ENCODE results near the gene NOS3. TPM values are rescaled to one million over a fixed set of nuclear protein-coding genes. Genes with fewer than 3 reads are reported as not detected.

NOS3 gene
- total RNA-seq, 1 experiment from 2014 or later = 0.66 TPM

DNA sequence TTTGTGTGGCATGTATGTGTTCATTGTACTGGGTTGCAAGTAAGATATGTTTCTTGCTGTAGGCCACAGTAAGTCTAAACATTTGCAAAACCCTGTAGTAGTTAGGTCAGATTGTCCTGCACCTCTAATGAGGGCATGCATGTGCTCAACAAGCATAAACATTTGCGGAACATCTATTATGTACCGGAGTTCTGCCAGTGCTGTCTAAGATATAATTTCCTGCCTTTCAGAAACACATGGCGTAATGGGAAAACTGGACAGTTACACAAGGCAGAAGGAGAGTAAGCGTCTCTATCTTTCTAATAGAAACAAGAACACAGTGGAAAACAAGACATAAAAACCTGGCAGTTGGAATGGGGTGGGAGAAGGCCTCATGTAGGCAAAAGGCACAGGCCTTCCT lies 40.2 kb downstream of the NOS3 start:
- intact Hi-C loops (cut with micrococcal nuclease) = no loop called here
- ChIA-PET CTCF (no interaction called here), POLR2A (ENCODE audit: unreplicated experiment) (no interaction called here)
- no peaks in the 10 kb centered on the region; the same call in 1 of the 2 replicates for H3K36me3 ChIP-seq (ENCODE audit: low read depth, low read length)
- TF ChIP-seq EZH2phosphoT487 (IDR thresholded peaks at IDR 0.05; ENCODE audit: borderline replicate concordance, low read length) = no peak
- no peak for TF ChIP-seq EZH2 (IDR thresholded peaks at IDR 0.05; ENCODE audit: low read length, unreplicated experiment)
- no peak for TF ChIP-seq CTCF (conservative IDR thresholded peaks at IDR 0.05; ENCODE audit: low read depth, low read length)
- H3K27me3 ChIP-seq (ENCODE audit: low read length) = no peaks in the 10 kb centered on the region
- ATAC-seq (no peak), DNase-seq (no peak)
- H3K4me1 ChIP-seq (ENCODE audit: insufficient read depth, low read length) = peaks cover 26% of the 10 kb centered on the region
- H3K9me3 ChIP-seq (ENCODE audit: low read length) = no peaks in the 10 kb centered on the region
- no peaks in the 10 kb centered on the region for H3K9me2 ChIP-seq (replicated peaks; ENCODE audit: low read length)
- no peaks in the 10 kb centered on the region for H4K20me1 ChIP-seq (ENCODE audit: low read length)
- no peak overlapping the region for H3K9ac ChIP-seq (ENCODE audit: low read length)
- no TSS peak for BruUV-seq (replicated peaks)
- H2AFZ ChIP-seq (ENCODE audit: low read length) = no peak overlapping the region
- H3F3A ChIP-seq (ENCODE audit: low read length, unreplicated experiment) = no peaks in the 10 kb centered on the region
- H3K79me2 ChIP-seq (ENCODE audit: low read length) = peaks cover 24% of the 10 kb centered on the region
- H3K27ac ChIP-seq (ENCODE audit: low read length) = no peak overlapping the region
- no peak overlapping the region for H3K4me3 ChIP-seq (ENCODE audit: low read length)
- no peak overlapping the region for H3K4me2 ChIP-seq (ENCODE audit: low read length)

DNA sequence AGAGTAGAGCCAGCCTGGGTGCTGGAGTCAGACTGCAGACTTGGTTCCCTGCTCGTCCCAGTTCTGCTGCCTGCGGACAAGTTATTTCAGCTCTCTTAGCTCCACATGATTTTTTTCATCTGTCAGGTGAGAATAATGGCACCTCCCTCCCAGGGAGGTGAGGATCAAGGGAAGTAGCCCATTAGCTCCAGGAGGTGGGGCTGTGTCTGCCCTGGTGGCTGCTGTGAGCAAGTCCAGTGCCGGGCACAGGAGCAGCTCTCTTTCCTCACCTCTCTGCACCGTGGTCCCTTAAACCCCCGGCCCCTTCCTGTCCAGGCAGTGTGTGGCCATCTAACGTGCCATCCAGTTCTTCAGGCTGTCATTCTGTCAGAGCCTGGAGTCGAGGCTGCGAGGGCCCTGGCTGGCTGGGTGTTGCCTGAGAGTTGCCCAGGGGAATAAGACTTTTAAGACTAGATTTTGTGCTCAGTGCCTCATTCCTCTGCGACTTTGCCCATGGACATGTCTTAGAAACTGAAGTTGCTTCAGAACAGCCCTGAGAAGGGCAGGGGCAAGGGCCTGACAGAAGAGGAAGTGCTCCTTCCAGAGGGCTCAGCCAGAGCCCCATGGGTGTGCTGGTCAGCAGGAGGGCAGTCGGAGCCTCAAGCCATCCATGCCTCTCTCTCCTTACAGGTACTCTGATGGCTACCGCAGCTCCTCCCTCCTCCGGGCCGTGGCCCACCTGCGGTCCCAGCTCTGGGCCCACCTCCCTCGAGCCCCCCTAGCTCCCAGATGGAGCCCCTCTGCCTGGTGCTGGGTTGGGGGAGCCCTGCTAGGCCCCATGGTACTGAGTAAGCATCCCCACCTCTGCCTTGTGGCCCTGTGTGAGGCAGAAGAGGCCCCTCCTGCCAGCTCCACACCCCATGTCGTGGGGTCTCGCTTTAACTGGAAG lies 42.4 kb downstream of the NOS3 start:
- no peak for ATAC-seq
- Histone ChIP-seq H3K4me2 (ENCODE audit: low read length) (no peak overlapping the region), H3K36me3 (ENCODE audit: low read depth, low read length) (no peaks in the 10 kb centered on the region; the same call in 1 of the 2 replicates), H3K9me2 (replicated peaks; ENCODE audit: low read length) (no peaks in the 10 kb centered on the region), H3K79me2 (ENCODE audit: low read length) (peaks cover 24% of the 10 kb centered on the region), H3K9ac (ENCODE audit: low read length) (no peak overlapping the region), H3K4me3 (ENCODE audit: low read length) (no peak overlapping the region), H3F3A (ENCODE audit: low read length, unreplicated experiment) (no peaks in the 10 kb centered on the region), H2AFZ (ENCODE audit: low read length) (no peak overlapping the region), H3K9me3 (ENCODE audit: low read length) (no peaks in the 10 kb centered on the region), H4K20me1 (ENCODE audit: low read length) (no peaks in the 10 kb centered on the region), H3K4me1 (ENCODE audit: insufficient read depth, low read length) (peaks cover 9% of the 10 kb centered on the region), H3K27me3 (ENCODE audit: low read length) (no peaks in the 10 kb centered on the region), H3K27ac (ENCODE audit: low read length) (no peak overlapping the region)
- ChIA-PET POLR2A (ENCODE audit: unreplicated experiment) (no interaction called here), CTCF (interaction anchor here (0.7 kb wide), 1 partner anchor 70 kb away, joined by 9 read pairs; no protein-coding TSS in a partner anchor)
- intact Hi-C loops (cut with micrococcal nuclease) = no loop called here
- DNase-seq = no peak
- TF ChIP-seq EZH2 (IDR thresholded peaks at IDR 0.05; ENCODE audit: low read length, unreplicated experiment) (no peak), CTCF (conservative IDR thresholded peaks at IDR 0.05; ENCODE audit: low read depth, low read length) (peak; percentile 29; the same call in 1 of the 2 replicates)
- no TSS peak for BruUV-seq (replicated peaks)

GRCh38 chr7:151033864-151034249 lies 43.0 kb downstream of the NOS3 start:
- H3K9ac ChIP-seq (ENCODE audit: low read length) = no peak overlapping the region
- peaks cover 22% of the 10 kb centered on the region for H3K79me2 ChIP-seq (ENCODE audit: low read length)
- ATAC-seq = no peak
- no peak overlapping the region for H3K4me2 ChIP-seq (ENCODE audit: low read length)
- intact Hi-C loops (cut with micrococcal nuclease) = no loop called here
- H4K20me1 ChIP-seq (ENCODE audit: low read length) = no peaks in the 10 kb centered on the region
- H3K9me2 ChIP-seq (replicated peaks; ENCODE audit: low read length) = no peaks in the 10 kb centered on the region
- H3K36me3 ChIP-seq (ENCODE audit: low read depth, low read length) = no peaks in the 10 kb centered on the region; the same call in 1 of the 2 replicates
- peaks cover 15% of the 10 kb centered on the region for H3K4me1 ChIP-seq (ENCODE audit: insufficient read depth, low read length)
- no peak for TF ChIP-seq EZH2phosphoT487 (IDR thresholded peaks at IDR 0.05; ENCODE audit: borderline replicate concordance, low read length)
- no peak for TF ChIP-seq CTCF (conservative IDR thresholded peaks at IDR 0.05; ENCODE audit: low read depth, low read length)
- no peak for TF ChIP-seq EZH2 (IDR thresholded peaks at IDR 0.05; ENCODE audit: low read length, unreplicated experiment)
- BruUV-seq (replicated peaks) = no TSS peak
- H2AFZ ChIP-seq (ENCODE audit: low read length) = no peak overlapping the region
- ChIA-PET CTCF (no interaction called here), POLR2A (ENCODE audit: unreplicated experiment) (no interaction called here)
- H3K27ac ChIP-seq (ENCODE audit: low read length) = no peak overlapping the region
- H3K9me3 ChIP-seq (ENCODE audit: low read length) = no peaks in the 10 kb centered on the region
- H3K4me3 ChIP-seq (ENCODE audit: low read length) = no peak overlapping the region
- no peaks in the 10 kb centered on the region for H3K27me3 ChIP-seq (ENCODE audit: low read length)
- H3F3A ChIP-seq (ENCODE audit: low read length, unreplicated experiment) = no peaks in the 10 kb centered on the region
- DNase-seq = no peak
